NCI-H1048 (cell line): ENCODE measurements around the gene HP.
"Not testable (repeated sequence)": the region's sequence is repeated elsewhere in the genome, so short reads cannot be mapped to it uniquely, and the experiment has no call there.

Source experiments
- DNase-seq: peaks from one replicate; lab custom pipeline; 2025; lab: John Stamatoyannopoulos, UW

Gene HP

DNA sequence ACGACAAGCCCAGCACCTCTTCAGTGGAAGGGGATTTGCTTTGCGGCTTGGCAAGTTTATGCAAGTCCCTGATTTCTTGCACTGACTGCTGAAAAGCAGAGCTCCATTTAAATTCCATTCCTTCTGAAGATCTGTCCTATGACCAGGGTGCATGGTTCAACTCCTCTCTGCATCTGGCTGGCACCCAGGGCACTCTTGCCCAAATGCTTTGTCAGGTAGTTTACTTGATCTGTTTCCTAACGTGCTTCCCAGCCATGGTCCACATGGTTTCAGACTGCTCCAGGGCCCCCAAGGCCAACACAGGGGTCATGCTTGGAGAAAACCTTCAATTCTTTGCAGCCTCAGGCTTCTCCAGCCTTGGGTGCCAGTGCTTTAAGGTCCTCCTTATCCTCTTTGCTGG is 11.2 kb upstream of the HP start:
- DNase-seq: no peak

DNA sequence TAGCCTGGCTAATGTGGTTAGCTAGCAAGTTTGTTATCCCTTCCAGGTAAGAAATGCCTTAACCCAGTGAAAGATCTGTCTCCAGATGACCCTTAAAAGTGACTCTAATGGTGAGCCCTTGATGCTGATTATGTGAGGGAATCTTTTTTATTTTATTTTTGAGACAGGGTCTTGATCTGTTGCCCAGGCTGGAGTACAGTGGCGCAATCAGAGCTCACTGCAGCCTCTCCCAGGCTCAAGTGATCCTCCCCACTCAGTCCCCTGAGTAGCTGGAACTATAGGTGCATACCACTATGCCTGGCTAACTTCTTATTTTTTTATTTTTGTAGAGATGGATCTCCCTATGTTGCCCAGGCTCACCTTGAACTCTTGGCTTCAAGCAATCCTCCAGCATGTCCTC is 10.8 kb upstream of the HP start:
- no peak for DNase-seq

DNA sequence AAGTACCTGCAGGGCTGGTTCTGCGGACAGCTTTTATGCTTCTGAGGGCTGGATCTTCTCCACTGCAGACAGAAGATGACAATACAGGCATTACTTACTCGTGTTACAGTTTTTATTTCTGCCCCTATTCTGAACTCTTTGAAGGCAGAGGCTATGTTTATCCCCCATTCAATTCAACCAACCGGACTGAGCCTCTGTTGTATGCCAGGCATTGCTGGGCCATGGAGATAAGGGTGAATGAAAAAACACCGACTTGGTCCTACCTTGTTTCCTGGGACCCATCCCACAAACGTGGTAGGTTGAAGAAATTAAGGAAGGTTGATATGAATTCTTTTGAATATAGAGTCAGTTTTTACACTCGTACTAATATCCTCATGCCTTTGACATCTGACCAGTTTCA is 10.0 kb upstream of the HP start:
- no peak for DNase-seq

DNA sequence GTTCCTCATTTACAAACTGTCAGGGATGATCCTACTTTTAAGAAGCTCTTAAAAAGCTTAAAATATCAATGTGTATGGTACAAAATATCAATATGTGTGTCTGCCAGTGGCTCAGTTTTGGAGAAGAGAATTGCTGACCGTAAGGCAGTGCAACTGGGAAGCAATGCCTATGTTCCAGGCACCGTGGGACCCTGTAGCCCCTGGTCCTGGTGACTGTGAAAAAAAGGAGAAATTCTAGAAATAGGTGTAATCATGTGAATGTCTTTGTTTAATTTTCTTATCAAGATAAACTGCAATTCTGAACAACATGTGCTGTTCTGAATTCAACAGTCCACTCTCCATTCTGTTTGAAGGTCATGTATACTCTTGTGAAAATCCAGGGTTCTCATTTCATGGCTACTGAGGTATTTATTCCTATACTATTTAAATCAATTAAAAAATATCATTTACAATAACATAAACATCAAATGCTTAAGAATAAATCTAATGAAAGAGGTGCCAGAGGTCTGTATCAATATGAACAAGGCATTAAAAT is 9.4 kb upstream of the HP start:
- DNase-seq: no peak

DNA sequence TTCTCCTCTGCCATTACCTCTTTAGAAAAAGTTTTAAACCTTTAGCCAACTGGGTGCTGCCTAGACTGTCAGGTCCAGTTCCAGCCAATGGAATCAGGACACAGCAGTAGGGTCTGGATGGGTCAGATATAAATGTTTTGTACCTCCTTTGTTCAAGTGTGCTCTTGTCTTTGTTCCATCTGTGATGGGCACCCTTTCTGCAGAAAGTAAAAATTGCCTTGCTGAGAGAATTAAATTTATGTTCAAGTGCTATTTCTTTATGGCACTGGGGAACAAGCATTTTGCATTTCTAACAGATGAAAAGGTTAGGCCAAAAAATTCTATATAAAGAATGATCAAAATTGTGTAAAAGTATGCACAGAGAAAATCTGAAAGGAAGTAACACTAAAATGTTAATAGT is 5.2 kb upstream of the HP start:
- DNase-seq: no peak

DNA sequence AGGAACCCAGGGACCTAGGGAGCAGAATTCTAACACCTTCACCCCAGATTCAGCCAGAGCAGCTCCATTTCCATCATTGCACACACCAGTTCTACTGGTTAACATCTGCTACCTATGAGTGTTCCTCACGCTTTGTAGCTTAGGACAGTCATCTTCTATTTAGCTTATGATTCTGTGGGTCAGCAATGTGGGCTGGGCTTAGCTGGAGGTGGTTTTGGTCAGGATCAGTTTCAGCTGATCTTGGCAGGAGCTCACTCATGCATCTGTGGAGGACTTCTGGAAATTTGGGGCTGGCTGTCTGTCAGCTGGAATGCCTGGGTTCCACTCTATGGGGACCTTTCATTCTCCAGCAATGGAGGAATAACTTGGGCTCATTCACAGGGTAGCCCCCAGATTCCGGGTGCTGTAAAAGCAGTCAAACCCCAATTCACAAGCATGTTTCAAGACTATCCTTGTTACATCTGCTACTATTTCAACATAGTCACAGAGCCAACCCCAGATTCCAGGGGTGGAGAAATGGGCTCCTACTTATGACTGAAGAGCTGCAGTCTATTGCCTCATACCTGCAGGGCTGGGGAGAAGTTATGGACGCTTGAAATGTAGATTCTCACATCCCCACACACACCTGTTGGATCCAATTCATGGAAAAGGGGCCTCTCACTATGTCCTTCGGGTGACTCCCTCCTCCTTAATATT is 3.4 kb upstream of the HP start:
- DNase-seq: no peak

DNA sequence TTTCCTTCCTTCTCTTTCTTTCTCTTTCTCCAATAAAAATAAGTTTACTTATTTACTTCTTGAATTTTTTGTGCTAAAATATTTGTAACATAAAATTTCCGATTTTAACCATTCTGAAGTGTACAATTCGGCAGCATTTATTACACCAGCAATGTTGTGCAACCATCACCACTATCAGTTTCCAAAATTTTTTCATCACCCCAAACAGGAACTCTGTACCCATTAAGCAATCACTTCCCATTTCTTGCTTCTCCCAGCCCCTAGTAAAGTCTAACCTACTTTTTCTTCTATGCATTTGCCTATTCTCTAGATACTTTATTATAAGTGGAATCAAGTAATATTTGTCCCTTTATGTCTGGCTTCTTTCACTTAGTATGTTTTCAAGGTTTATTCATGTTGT is 2.5 kb upstream of the HP start:
- DNase-seq: no peak

DNA sequence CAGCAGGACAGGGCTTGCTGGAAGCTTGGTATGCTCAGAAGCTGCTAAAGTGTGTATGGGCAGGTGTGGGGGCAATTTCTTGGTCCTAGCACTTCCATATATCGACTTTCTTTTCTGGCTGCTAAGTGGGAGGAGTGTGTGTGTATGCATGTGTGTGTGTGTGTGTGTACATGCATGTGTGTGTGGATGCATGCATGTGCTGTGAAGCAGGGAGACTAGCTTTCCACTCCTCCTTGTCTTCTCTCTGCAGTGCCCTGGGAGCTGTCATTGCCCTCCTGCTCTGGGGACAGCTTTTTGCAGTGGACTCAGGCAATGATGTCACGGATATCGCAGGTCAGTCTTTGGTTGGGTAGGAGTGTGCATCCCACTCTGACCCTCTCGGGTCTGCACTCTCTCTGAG is 1.6 kb downstream of the HP start:
- no peak for DNase-seq

DNA sequence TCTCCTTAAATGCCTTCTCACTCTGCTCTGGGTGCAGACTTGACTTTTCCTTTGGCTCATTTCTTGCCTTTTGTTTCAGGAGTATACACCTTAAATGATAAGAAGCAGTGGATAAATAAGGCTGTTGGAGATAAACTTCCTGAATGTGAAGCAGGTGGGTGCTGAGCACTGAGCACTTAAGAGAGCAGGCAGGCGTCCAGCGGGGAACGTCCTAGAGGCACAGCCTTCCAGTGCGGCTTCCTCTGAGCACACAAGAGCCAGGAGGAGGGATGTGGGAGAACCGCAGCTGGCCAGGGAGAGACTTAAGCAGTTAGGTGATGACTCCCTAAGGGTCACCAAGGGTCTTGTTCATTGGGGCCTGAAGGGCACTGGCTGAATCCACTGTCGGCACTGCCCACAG is 3.0 kb downstream of the HP start:
- not testable (repeated sequence) for DNase-seq

DNA sequence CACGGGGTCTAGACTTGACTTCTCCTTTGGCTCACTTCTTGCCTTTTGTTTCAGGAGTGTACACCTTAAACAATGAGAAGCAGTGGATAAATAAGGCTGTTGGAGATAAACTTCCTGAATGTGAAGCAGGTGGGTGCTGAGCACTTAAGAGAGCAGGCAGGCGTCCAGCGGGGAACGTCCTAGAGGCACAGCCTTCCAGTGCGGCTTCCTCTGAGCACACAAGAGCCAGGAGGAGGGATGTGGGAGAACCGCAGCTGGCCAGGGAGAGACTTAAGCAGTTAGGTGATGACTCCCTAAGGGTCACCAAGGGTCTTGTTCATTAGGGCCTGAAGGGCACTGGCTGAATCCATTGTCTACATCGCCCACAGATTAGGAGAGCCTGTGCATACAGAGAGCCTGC is 4.8 kb downstream of the HP start:
- not testable (repeated sequence) for DNase-seq

DNA sequence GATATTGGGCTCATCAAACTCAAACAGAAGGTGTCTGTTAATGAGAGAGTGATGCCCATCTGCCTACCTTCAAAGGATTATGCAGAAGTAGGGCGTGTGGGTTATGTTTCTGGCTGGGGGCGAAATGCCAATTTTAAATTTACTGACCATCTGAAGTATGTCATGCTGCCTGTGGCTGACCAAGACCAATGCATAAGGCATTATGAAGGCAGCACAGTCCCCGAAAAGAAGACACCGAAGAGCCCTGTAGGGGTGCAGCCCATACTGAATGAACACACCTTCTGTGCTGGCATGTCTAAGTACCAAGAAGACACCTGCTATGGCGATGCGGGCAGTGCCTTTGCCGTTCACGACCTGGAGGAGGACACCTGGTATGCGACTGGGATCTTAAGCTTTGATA is 6.1 kb downstream of the HP start:
- no peak for DNase-seq

DNA sequence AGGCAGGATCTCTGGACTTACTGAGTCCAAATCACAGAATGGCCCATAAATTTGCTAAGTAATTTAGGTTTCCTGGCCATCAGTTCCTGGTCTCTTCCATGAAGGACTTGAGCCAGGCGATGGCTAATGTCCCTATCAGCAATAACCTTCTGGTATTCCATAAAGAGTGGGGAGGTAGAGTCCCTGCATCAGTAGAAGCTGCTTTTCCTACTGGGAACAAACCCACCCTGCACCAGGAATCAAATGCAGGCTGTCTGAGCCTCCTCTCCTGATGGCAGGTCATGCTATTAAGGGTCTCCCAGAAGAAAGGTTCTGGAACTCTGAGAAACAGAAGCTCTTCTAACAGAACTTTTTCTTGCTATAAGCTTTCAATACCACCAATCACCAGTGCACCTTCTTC is 7.3 kb downstream of the HP start:
- no peak for DNase-seq

DNA sequence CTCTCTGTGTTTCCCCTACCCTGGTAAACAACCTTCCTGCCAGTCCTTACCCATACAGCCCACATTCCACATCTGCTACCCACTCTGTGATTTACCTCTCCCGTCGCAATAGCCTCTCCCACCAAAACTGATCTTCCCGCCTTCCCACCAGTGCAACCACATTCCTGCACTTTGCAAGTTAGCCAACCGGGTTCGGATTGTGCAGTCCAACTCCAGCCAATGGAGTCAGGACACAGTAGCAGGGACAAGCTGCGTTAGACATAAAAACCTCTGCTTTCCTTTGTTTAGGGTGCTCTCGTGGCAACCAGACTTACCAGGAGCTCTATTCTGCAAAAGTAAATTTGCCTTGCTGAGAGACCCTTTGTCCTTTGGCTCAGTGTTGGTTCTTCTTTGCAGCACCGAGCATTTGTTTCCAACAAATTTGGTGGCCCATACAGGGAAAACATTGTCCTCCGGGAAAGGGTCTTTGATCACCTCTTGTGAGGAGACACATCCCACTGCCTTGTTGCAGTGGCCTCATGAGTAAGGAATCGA is 10.1 kb downstream of the HP start:
- DNase-seq: no peak

DNA sequence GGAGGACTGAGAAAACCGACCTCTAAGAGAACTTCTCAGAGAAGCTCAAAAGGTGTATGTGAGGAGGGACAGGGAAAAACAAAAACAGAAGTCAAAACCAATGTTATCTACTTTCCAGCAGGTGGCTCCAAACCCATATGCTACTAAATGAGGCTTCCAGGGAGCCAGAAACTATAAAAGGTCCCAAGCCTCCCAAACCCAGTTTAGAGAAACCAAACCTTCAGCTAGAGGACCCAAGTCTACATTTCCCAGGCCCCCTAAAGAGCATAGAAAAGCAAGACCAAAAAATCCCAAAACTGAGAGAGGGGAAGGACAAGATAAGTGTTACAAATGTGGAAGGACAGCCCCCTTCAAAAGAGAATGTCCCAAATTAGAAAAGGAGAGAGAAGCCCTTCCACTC is 12.4 kb downstream of the HP start:
- no peak for DNase-seq

DNA sequence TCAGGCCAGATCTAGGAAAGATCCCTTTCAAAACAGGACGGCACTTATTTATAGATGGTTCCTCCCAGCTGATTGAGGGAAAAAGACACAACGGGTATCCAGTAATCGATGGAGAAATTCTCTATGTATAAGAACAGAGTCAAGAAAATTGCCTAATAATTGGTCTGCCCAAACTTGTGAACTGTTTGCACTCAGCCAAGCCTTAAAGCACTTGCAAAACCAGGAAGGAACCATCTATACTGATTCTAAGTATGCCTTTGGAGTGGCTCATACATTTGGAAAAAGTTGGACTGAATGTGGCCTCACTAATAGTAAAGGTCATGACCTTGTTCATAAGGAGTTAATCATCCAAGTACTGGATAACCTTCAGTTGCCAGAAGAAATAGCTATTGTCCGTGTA is 14.6 kb downstream of the HP start:
- DNase-seq: no peak

DNA sequence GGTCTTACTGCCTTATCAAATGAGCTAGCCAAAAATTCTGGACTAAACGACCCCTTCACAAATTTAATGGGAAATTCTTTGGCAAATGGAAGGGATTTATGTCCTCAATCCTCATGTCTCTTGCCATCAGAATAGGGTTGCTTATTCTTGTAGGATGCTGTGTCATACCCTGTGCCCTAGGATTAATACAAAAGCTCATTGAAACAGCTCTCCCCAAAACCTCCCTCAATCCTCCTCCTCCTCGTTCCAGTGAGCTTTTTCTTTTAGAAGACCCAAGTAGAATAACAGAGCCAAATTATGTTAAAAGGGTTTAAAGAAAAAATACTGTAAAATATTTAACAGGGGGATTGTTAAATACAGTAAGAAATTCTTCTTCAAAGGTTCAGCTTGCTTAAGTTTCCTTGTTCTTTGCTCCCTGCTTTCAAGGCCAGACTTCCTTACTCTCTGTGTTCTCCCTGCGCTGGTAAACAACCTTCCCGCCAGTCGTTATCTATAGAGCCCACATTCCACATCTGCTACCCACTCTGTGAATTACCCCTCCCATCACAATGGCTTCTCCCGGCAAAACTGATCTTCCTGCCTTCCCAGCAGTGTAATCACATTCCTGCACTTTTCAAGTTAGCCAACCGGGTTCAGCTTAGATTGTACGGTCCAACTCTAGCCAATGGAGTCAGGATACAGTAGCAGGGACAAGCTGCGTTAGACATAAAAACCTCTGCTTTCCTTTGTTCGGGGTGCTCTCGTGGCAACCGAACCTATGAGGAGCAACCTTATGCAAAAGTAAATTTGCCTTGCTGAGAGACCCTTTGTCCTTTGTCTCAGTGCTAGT is 18.4 kb downstream of the HP start:
- no peak for DNase-seq

DNA sequence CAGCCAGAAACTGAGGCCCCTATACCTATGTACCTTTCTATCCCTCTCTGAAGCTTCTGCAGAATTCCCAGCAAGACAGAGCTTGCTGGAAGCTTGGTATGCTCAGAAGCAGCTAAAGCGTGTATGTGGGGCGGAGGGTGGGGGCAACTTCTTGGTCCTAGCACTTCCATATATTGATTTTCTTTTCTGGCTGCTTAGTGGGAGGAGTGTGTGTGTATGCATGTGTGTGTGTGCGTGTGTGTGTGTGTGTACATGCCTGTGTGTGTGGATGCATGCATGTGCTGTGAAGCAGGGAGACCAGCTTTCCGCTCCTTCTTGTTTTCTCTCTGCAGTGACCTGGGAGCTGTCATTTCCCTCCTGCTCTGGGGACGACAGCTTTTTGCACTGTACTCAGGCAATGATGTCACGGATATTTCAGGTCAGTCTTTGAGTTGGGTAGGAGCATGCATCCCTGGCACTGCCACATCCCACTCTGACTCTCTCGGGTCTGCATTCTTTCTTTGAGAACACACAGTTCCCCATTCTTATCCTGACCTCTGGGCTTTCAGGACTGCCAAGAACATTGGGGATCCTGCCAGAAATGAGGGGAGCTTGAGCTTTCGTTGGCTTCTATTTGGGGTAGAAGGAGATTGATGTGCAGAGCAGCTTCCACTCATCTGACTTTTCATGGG is 19.4 kb downstream of the HP start:
- DNase-seq: no peak

DNA sequence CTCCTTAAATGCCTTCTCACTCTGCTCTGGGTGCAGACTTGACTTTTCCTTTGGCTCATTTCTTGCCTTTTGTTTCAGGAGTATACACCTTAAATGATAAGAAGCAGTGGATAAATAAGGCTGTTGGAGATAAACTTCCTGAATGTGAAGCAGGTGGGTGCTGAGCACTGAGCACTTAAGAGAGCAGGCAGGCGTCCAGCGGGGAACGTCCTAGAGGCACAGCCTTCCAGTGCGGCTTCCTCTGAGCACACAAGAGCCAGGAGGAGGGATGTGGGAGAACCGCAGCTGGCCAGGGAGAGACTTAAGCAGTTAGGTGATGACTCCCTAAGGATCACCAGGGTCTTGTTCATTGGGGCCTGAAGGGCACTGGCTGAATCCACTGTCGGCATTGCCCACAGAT is 20.8 kb downstream of the HP start:
- DNase-seq: not testable (repeated sequence)

DNA sequence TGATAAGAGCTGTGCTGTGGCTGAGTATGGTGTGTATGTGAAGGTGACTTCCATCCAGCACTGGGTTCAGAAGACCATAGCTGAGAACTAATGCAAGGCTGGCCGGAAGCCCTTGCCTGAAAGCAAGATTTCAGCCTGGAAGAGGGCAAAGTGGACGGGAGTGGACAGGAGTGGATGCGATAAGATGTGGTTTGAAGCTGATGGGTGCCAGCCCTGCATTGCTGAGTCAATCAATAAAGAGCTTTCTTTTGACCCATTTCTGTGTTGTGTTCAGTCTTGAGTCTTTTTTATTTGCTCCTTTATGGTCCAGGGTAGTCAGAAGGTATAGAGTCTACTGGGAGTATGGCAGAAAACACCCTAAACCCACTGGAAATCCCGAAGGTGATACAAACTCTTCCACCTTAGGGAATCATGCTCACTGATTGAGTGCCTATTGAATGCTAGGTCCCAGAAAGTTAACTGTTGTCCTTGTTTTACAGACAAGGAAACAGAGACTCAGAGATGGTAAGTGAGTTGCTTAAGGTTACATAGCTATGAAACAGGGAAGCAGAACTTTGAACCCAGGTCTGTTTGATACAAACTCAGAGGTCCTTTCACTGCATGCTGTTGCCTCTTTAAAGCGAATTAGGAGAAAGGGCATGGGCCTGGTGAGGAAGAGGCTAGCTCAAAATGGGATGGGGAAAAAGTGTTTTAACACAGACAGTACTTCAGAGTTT is 22.8 kb downstream of the HP start:
- DNase-seq: not testable (repeated sequence)

DNA sequence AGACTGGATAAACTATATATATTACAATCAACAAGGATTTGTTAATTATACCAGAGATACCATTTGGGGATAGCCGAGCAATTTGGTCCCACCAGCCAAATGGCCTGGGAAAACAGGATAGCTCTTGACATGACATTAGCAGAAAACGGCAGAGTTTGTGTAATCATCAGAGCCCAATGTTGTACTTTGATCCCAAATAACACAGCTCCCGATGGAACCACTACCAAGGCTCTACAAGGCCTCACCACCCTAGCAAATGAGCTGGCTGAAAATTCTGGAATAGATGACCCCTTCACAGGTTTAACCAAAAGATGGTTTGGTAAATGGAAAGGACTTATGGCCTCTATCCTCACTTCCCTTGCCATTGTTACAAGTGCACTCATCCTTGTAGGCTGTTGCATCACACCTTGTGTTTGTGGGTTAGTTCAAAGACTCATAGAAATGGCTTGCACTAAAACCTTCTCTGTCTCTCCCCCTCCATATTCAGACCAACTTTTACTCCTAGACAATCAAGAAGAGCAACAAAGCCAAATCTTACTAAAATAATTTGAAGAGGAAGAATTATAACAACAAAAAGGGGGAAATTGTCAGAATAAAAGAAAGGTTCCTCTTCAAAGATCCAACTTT is 29.6 kb downstream of the HP start:
- no peak for DNase-seq

DNA sequence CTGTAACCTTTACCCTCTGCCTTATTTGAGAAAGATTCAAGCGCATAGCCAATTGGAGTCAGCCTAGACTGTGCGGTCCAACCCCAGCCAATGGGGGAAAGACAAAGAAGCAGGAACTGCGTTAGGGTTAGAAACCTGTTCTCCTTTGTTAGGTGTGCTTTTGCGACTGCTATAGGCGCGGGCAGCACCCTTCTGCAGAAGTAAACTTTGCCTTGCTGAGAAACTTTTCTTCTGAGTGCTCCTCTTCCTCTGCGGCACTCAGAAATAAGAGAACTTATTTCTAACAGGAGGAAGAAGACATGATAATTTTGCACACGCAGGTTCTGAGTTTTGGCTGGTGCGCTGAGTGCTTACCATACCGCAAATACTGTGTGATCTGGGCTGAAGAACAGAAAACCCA is 30.1 kb downstream of the HP start:
- DNase-seq: no peak

DNA sequence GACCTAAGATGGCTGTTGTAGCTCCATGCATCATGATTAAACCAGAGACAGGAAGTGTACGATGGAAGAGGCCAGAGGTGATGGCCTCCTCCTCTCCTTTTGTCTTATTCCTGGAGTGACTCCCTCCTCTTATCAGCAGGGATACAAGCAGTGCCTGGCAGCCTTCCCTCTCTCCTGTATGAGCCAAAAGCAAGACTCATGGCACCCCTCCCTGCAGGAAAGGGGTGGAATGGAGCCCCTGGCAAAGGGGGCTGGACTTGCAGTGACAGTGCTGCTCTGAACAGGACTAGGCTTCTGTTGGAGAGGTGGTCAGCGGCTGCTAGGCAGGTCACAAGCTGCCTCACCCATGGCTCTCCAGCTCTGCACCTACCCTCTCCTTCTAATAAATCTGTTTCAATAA is 30.7 kb downstream of the HP start:
- DNase-seq: no peak
